Body of pancreas (tissue), 4 donors: ENCODE data around the gene PRODH2.

Experiments
- CTCF ChIP-seq, 7 experiments: fragments of 450-650 bp in 4 of 7; fragments of 200-600 bp in 3 of 7; sonication (generic) in 3 of 7; IDR thresholded peaks; one replicate each; pipeline ENCODE4 v1.5.1; 2016 to 2019; ENCODE audit warnings: antibody characterized with exemption in 7 of 7
- POLR2A ChIP-seq, 3 donors: fragments of 450-650 bp; IDR thresholded peaks; one replicate each; pipeline ENCODE4 v1.6.1; 2016; ENCODE audit warnings: antibody characterized with exemption in 3 of 3, mild to moderate bottlenecking in 2 of 3

GRCh38 chr19:35750167-35750566 is 62.5 kb downstream of the PRODH2 start:
- TF ChIP-seq CTCF (IDR thresholded peaks at IDR 0.05) (no peak), POLR2A (IDR thresholded peaks at IDR 0.05) (no peak)
